Stomach (tissue), 9 donors: ENCODE measurements around the gene CNDP2. TPM values are rescaled to one million over a fixed set of nuclear protein-coding genes. Genes with fewer than 3 reads are reported as not detected.

ENCODE experiments used
- DNase-seq, 2 donors: peaks; one replicate each; pipeline versions ENCODE4 v3.0.0 to v3.0.0-alpha.2; 2013 to 2019
- H3K27ac ChIP-seq, 5 donors: fragments of 200-600 bp in 4 of 5; sonication (generic) in 4 of 5; one replicate each; pipeline ENCODE4 v1.5.1; 2013 to 2019; ENCODE audit warnings: mild to moderate bottlenecking in 1 of 5, moderate library complexity in 1 of 5
- H3K27me3 ChIP-seq, 3 donors: fragments of 200-600 bp; sonication (generic); one replicate each; pipeline ENCODE4 v1.5.1; 2017 to 2019; ENCODE audit warnings: mixed run types in 1 of 3
- H3K36me3 ChIP-seq, 4 donors: fragments of 200-600 bp; sonication (generic); 1 replicate in 3 of 4; 2 replicates in 1 of 4; pipeline ENCODE4 v1.5.1; 2016 to 2019
- H3K4me1 ChIP-seq, 4 donors: fragments of 200-600 bp; sonication (generic); one replicate each; pipeline ENCODE4 v1.5.1; 2016 to 2019
- H3K4me3 ChIP-seq, 4 donors: fragments of 200-600 bp; sonication (generic) in 3 of 4; one replicate each; pipeline ENCODE4 v1.5.1; 2016 to 2019; ENCODE audit warnings: mild to moderate bottlenecking in 1 of 4
- H3K9me3 ChIP-seq, 4 donors: fragments of 200-600 bp; sonication (generic); one replicate each; pipeline ENCODE4 v1.5.1; 2016 to 2019
- CTCF ChIP-seq, 7 experiments: fragments of 450-650 bp in 4 of 7; fragments of 200-600 bp in 3 of 7; sonication (generic) in 3 of 7; IDR thresholded peaks; one replicate each; pipeline ENCODE4 v1.5.1; 2016 to 2019; ENCODE audit warnings: antibody characterized with exemption in 7 of 7, control low read depth in 2 of 7, mild to moderate bottlenecking in 1 of 7
- EP300 ChIP-seq: sonication (generic); formaldehyde crosslinking; IDR thresholded peaks from one replicate; pipeline ENCODE4 v1.6.1; 2017; ENCODE audit warnings: antibody characterized with exemption
- POLR2A ChIP-seq, 4 donors: fragments of 450-650 bp; IDR thresholded peaks; one replicate each; pipeline ENCODE4 v1.6.1; 2016; ENCODE audit warnings: antibody characterized with exemption in 4 of 4, control low read depth in 2 of 4, mild to moderate bottlenecking in 1 of 4, moderate library complexity in 1 of 4
- POLR2AphosphoS5 ChIP-seq, 3 donors: sonication (generic); formaldehyde crosslinking; IDR thresholded peaks; one replicate each; pipeline ENCODE4 v1.6.1; 2016; ENCODE audit warnings: antibody characterized with exemption in 3 of 3
- WGBS, 5 donors: extraction: QIAGEN DNeasy Blood & Tissue Kit in 3 of 5; methylation state at CpG; one replicate each; pipeline versions ENCODE4 v1.1.5 to v1.1.7; 2013 to 2018; 5-methylcytosine and 5-hydroxymethylcytosine counted together
- intact Hi-C: fragments of 100-400 bp; cut with DNase I; formaldehyde crosslinking; loops from one replicate; pipeline ENCODE4 v1.15.1; 2023; ENCODE audit warnings: low total_unique reads
- polyA plus RNA-seq, 3 donors: library from polyadenylated mRNA; stranded (reverse); fragments of 200-250 nt; gene quantifications; one replicate each; pipeline ENCODE4 v1.2.3, GENCODE V29; 2013
- total RNA-seq, 5 donors: library from RNA; depleted of rRNA; stranded (reverse); fragments of >200 nt; gene quantifications; one replicate each; pipeline versions ENCODE4 v1.1.0 to v1.2.3, GENCODE V29; 2014 to 2016
- donor health status: healthy with polysubstance abuse.
- donor health status: Bipolar disorder and iron deficiency.
- donor health status: healthy.

The CNDP2 gene
- total and polyA plus RNA-seq, 8 donors: 12.8 to 204 (median 113) TPM

GRCh38 chr18:74479486-74480148, 16.5 kb upstream of the CNDP2 start:
- peak overlapping the region in 3 of 4 donors; percentile 0 to 18 (median 7) for H3K4me3 ChIP-seq
- no peaks in the 10 kb centered on the region for H3K36me3 ChIP-seq
- 63 to 78% (median 69%) methylated on average over 16 of the region's 16 CpGs for WGBS, 5 donors
- peaks cover 0 to 3% (median 0%) of the 10 kb centered on the region in 3 donors for H3K27me3 ChIP-seq
- peaks cover 4 to 33% (median 12%) of the 10 kb centered on the region in 4 donors for H3K4me1 ChIP-seq
- peak overlapping the region; percentile 39 to 87 (median 78) for H3K27ac ChIP-seq
- no peak for DNase-seq
- H3K9me3 ChIP-seq: no peaks in the 10 kb centered on the region
- TF ChIP-seq POLR2AphosphoS5 (IDR thresholded peaks at IDR 0.05): no peak
- intact Hi-C loops: loop anchor here (10.0 kb wide), 1 partner anchor 115 kb away; no protein-coding TSS in a partner anchor

GRCh38 chr18:74480149-74480651, 16.0 kb upstream of the CNDP2 start:
- Histone ChIP-seq H3K9me3 (no peaks in the 10 kb centered on the region), H3K4me1 (peaks cover 4 to 33% (median 14%) of the 10 kb centered on the region in 4 donors), H3K27ac (peak overlapping the region; percentile 75 to 87 (median 86)), H3K36me3 (no peaks in the 10 kb centered on the region), H3K4me3 (peak overlapping the region in 1 of 4 donors; percentile 18), H3K27me3 (peaks cover 0 to 3% (median 0%) of the 10 kb centered on the region in 3 donors)
- no peak for DNase-seq
- intact Hi-C loops: no loop called here
- TF ChIP-seq CTCF (IDR thresholded peaks at IDR 0.05) (no peak), POLR2AphosphoS5 (IDR thresholded peaks at IDR 0.05) (peak in 2 of 3 donors; percentile 15 to 79), EP300 (no peak)
- WGBS, 5 donors: 33 to 66% (median 52%) methylated on average over 7 of the region's 7 CpGs

GRCh38 chr18:74482697-74483096, 13.5 kb upstream of the CNDP2 start:
- TF ChIP-seq EP300 (no peak), POLR2A (IDR thresholded peaks at IDR 0.05) (no peak)
- 88 to 92% (median 91%) methylated on average over 11 of the region's 11 CpGs for WGBS, 5 donors
- H3K36me3 ChIP-seq: no peaks in the 10 kb centered on the region
- H3K9me3 ChIP-seq: no peaks in the 10 kb centered on the region
- no peak for DNase-seq
- no peak overlapping the region for H3K27ac ChIP-seq
- intact Hi-C loops: no loop called here
- no peak overlapping the region for H3K4me3 ChIP-seq
- peaks cover 0 to 3% (median 0%) of the 10 kb centered on the region in 3 donors for H3K27me3 ChIP-seq
- H3K4me1 ChIP-seq: peaks cover 4 to 37% (median 19%) of the 10 kb centered on the region in 4 donors

GRCh38 chr18:74486119-74486849, 9.9 kb upstream of the CNDP2 start:
- Histone ChIP-seq H3K4me3 (no peak overlapping the region), H3K9me3 (no peaks in the 10 kb centered on the region), H3K27ac (no peak overlapping the region), H3K4me1 (peaks cover 0 to 13% (median 2%) of the 10 kb centered on the region in 4 donors), H3K27me3 (no peaks in the 10 kb centered on the region), H3K36me3 (no peaks in the 10 kb centered on the region)
- 61 to 87% (median 84%) methylated on average over 13 to 15 of the region's 15 CpGs for WGBS, 5 donors
- DNase-seq: no peak
- TF ChIP-seq CTCF (IDR thresholded peaks at IDR 0.05) (no peak), EP300 (no peak), POLR2AphosphoS5 (IDR thresholded peaks at IDR 0.05) (no peak), POLR2A (IDR thresholded peaks at IDR 0.05) (no peak)
- intact Hi-C loops: no loop called here

- H3K27me3 ChIP-seq: no peaks in the 10 kb centered on the region
- peaks cover 0 to 13% (median 2%) of the 10 kb centered on the region in 4 donors for H3K4me1 ChIP-seq
- 89 to 98% (median 97%) methylated on average over 8 of the region's 8 CpGs for WGBS, 5 donors
- no peak overlapping the region for H3K27ac ChIP-seq
- no peaks in the 10 kb centered on the region for H3K9me3 ChIP-seq
- no peak overlapping the region for H3K4me3 ChIP-seq
- intact Hi-C loops: no loop called here
- TF ChIP-seq EP300: no peak
- TF ChIP-seq POLR2AphosphoS5 (IDR thresholded peaks at IDR 0.05): no peak
- no peak for TF ChIP-seq POLR2A (IDR thresholded peaks at IDR 0.05)
- TF ChIP-seq CTCF (IDR thresholded peaks at IDR 0.05): no peak
- no peak for DNase-seq
- no peaks in the 10 kb centered on the region for H3K36me3 ChIP-seq
Measured at GRCh38 chr18:74488354-74488753, 7.8 kb upstream of the CNDP2 start.
